Activated CD8-positive, alpha-beta T cell treated with anti-CD3 and anti-CD28 coated beads for 36 hours (primary cell): ENCODE data around the gene TST. TPM values are rescaled to one million over a fixed set of nuclear protein-coding genes. Genes with fewer than 3 reads are reported as not detected.
A peak's percentile ranks its signal among the peaks of the same experiment; 100 is the strongest.

Source experiments
- ATAC-seq: fragments of 200-7000 bp; cut with Tn5 transposase; one replicate; pipeline ENCODE4 v1.10.0; 2021; ENCODE audit warnings: mild to moderate bottlenecking, moderate library complexity
- CTCF ChIA-PET: fragments of 350-600 bp; sonication (Branson Sonifier 250); formaldehyde crosslinking; loops from one replicate; lab custom pipeline; 2021; ENCODE audit warnings: antibody characterized with exemption; lab: Charles Lee
- POLR2A ChIA-PET: fragments of 350-600 bp; sonication (Branson Sonifier 250); formaldehyde crosslinking; loops from one replicate; lab custom pipeline; 2021; ENCODE audit warnings: antibody characterized with exemption; lab: Charles Lee
- DNase-seq: peaks from one replicate; pipeline ENCODE4 v3.0.0-alpha.2; 2020
- H3K27ac Mint-ChIP-seq: one replicate; pipeline ENCODE4 v1.8.0; 2021; ENCODE audit warnings: mild to moderate bottlenecking, mixed read lengths
- H3K27me3 Mint-ChIP-seq: one replicate; pipeline ENCODE4 v1.8.0; 2021; ENCODE audit warnings: mixed read lengths
- H3K36me3 Mint-ChIP-seq: one replicate; pipeline ENCODE4 v1.8.0; 2021; ENCODE audit warnings: low read depth, mixed read lengths
- H3K4me1 Mint-ChIP-seq: one replicate; pipeline ENCODE4 v1.8.0; 2021; ENCODE audit warnings: low read depth, mixed read lengths
- H3K4me3 Mint-ChIP-seq: one replicate; pipeline ENCODE4 v1.8.0; 2021; ENCODE audit warnings: mild to moderate bottlenecking, moderate library complexity, mixed read lengths
- H3K9me3 Mint-ChIP-seq: one replicate; pipeline ENCODE4 v1.8.0; 2021; ENCODE audit warnings: mixed read lengths
- intact Hi-C: fragments of 100-400 bp; cut with micrococcal nuclease; formaldehyde crosslinking; loops from one replicate; pipeline ENCODE4 v1.10.0; 2022
- total RNA-seq, 2 experiments: library from RNA; stranded (reverse); gene quantifications; one replicate each; pipeline ENCODE4 v1.2.3, GENCODE V29; 2021
- TF ChIP-seq, protein P1 (sequence below): fragments of 200-600 bp; IDR thresholded peaks from one replicate; pipeline ENCODE4 v1.8.0; 2022; ENCODE audit warnings: antibody characterized with exemption, mild to moderate bottlenecking

TST gene
- total RNA-seq, 2 experiments from 2014 or later, result 1.2 to 1.8 TPM

DNA sequence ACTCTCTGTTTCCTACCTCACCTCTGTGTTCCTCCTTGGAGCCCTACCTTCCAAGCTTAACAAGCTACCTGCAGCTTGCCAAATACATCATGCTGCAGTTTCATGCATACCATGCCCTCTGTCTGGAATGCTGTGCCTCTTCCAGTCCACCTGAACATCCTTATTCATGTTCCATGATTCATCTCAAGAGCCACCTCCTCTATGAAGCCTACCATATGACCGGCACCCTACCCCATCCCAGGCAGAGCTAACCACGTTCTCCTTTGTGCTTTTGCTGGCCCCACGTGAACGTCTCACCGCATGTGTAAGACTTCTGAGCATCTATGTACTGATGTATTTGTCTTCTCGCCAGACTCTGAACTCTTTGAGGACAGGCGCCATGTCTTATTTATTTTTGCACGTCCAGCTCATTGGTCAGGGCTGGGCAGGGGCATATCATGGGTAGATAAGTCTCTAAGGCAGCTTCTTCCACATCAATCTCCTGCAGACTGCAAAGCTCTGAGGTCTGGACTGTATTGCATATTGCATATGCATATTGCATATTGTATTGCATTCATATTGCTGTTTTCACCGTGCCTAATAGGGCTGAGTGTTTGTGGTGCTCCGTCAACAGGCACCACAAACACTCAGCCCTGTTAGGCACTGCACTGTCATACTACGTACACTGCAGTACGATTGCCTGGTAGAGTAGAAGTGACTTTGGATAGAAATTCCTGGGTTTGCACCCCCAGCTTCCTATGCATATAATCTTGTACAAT lies 31.0 kb downstream of the TST start:
- H3K27ac Mint-ChIP-seq, result no peak overlapping the region
- intact Hi-C loops, result no loop called here
- ATAC-seq, result no peak
- no peaks in the 10 kb centered on the region for H3K36me3 Mint-ChIP-seq
- TF ChIP-seq, protein P1, sequence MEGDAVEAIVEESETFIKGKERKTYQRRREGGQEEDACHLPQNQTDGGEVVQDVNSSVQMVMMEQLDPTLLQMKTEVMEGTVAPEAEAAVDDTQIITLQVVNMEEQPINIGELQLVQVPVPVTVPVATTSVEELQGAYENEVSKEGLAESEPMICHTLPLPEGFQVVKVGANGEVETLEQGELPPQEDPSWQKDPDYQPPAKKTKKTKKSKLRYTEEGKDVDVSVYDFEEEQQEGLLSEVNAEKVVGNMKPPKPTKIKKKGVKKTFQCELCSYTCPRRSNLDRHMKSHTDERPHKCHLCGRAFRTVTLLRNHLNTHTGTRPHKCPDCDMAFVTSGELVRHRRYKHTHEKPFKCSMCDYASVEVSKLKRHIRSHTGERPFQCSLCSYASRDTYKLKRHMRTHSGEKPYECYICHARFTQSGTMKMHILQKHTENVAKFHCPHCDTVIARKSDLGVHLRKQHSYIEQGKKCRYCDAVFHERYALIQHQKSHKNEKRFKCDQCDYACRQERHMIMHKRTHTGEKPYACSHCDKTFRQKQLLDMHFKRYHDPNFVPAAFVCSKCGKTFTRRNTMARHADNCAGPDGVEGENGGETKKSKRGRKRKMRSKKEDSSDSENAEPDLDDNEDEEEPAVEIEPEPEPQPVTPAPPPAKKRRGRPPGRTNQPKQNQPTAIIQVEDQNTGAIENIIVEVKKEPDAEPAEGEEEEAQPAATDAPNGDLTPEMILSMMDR, result no peak
- ChIA-PET POLR2A (interaction anchor here (0.7 kb wide), 2 partner anchors 11 to 19 kb away, joined by 3 read pairs; no protein-coding TSS in a partner anchor), CTCF (interaction anchor here (0.6 to 2.7 kb wide), 5 partner anchors 11 to 272 kb away, joined by 3 to 23 read pairs (median 7); no protein-coding TSS in a partner anchor)
- peaks cover 19% of the 10 kb centered on the region for H3K9me3 Mint-ChIP-seq
- H3K27me3 Mint-ChIP-seq, result peaks cover 21% of the 10 kb centered on the region
- no peak overlapping the region for H3K4me3 Mint-ChIP-seq
- DNase-seq, result no peak
- no peaks in the 10 kb centered on the region for H3K4me1 Mint-ChIP-seq

GRCh38 chr22:36986242-36986821 lies 32.9 kb downstream of the TST start:
- Mint-ChIP-seq H3K36me3 (no peaks in the 10 kb centered on the region), H3K27ac (no peak overlapping the region), H3K27me3 (peaks cover 21% of the 10 kb centered on the region), H3K4me3 (no peak overlapping the region), H3K9me3 (peaks cover 19% of the 10 kb centered on the region), H3K4me1 (no peaks in the 10 kb centered on the region)
- ATAC-seq (peak; percentile 55), DNase-seq (peak; percentile 82)
- TF ChIP-seq, protein P1, result peak; percentile 94
- ChIA-PET CTCF (interaction anchor here (0.7 to 2.7 kb wide), 13 partner anchors 10 to 274 kb away, joined by 3 to 23 read pairs (median 4); no protein-coding TSS in a partner anchor), POLR2A (no interaction called here)
- intact Hi-C loops, result no loop called here

DNA sequence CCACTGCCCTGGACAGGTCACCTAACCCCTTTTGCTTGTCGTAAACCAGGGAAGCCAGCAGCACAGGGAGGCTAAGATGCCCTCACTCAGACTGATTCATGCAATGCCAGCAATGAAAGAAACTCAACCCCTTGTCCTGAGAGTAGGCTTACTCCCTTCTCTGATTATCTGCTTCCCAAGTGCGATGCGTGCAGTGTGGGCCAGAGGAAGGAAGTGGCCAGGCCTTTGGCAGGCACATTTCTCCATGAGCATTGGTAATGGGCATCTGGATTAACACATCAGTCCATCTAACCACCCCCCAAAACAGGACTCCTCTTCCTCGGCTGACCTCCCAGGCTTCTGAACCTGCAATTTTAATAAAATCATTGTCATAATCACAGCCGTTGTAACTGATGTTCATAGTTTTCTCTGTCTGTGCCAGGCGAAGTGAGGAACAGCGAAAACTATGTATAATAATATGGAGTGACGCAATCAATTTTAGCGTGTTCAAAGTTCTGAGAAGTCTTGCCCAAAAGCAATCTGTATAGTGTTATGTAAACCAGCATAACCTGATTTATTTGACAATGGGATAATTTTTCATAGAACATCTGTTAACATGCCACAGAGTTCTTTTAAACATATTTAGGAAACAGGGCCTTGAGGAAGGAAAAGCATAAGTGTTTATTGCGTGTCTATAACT lies 33.9 kb downstream of the TST start:
- TF ChIP-seq, protein P1, result no peak
- ATAC-seq (no peak), DNase-seq (no peak)
- no peak overlapping the region for H3K27ac Mint-ChIP-seq
- intact Hi-C loops, result no loop called here
- H3K36me3 Mint-ChIP-seq, result no peaks in the 10 kb centered on the region
- H3K4me1 Mint-ChIP-seq, result no peaks in the 10 kb centered on the region
- H3K4me3 Mint-ChIP-seq, result no peak overlapping the region
- peaks cover 19% of the 10 kb centered on the region for H3K9me3 Mint-ChIP-seq
- CTCF ChIA-PET, result interaction anchor here (1.3 to 2.7 kb wide), 3 partner anchors 9 to 60 kb away, joined by 5 to 23 read pairs (median 7); no protein-coding TSS in a partner anchor
- H3K27me3 Mint-ChIP-seq, result peaks cover 16% of the 10 kb centered on the region
- POLR2A ChIA-PET, result no interaction called here

DNA sequence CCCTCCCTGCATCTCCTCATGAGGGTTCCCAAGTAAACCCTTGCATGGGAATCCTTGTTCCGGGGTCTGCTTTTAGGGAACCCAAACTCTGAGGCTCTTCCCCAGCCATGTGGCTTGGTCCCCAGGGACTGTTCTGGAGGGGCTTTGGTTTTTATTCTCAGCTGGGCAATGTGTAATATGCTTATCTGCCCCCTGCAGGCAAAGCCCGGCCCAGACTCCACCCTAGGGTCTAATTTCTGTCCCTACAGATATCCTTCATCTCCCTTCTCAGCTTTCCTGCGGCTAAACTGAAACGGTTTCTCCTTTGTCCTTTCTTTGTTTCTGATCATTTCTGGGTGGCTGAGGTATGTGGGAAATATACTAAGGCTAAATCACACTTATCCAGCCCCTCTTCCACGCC lies 37.1 kb downstream of the TST start:
- no peak for DNase-seq
- intact Hi-C loops, result no loop called here
- H3K27me3 Mint-ChIP-seq, result peaks cover 2% of the 10 kb centered on the region
- peaks cover 19% of the 10 kb centered on the region for H3K9me3 Mint-ChIP-seq
- H3K36me3 Mint-ChIP-seq, result no peaks in the 10 kb centered on the region
- POLR2A ChIA-PET, result no interaction called here
- H3K27ac Mint-ChIP-seq, result no peak overlapping the region
- CTCF ChIA-PET, result interaction anchor here (1.1 to 1.9 kb wide), 5 partner anchors 11 to 226 kb away, joined by 3 to 6 read pairs (median 4); no protein-coding TSS in a partner anchor
- ATAC-seq, result no peak
- TF ChIP-seq, protein P1, result no peak
- peaks cover 6% of the 10 kb centered on the region for H3K4me1 Mint-ChIP-seq
- no peak overlapping the region for H3K4me3 Mint-ChIP-seq
